HCT116 (cell line): ENCODE data around the gene PREX1. TPM values are rescaled to one million over a fixed set of nuclear protein-coding genes. Genes with fewer than 3 reads are reported as not detected.

Source experiments
- ATAC-seq: fragments of 200-7000 bp; cut with Tn5 transposase; 2 replicates; pipeline ENCODE4 v1.9.1; 2020; ENCODE audit warnings: mild to moderate bottlenecking, moderate library complexity
- BruUV-seq: library from RNA; stranded (reverse); fragments of 400-500 nt; replicated peaks from 2 replicates; lab custom pipeline; 2021; lab: Mats Ljungman, UMichigan
- CTCF ChIA-PET: fragments of 300-600 bp; sonication (Branson Sonifier 250); formaldehyde crosslinking; loops from one replicate; lab custom pipeline; 2021; ENCODE audit warnings: antibody characterized with exemption; lab: Charles Lee
- POLR2A ChIA-PET: fragments of 300-600, 350-600 bp; sonication (Branson Sonifier 250); formaldehyde crosslinking; loops from one replicate; lab custom pipeline; 2021; ENCODE audit warnings: antibody characterized with exemption; lab: Charles Lee
- RAD21 ChIA-PET, 2 experiments: fragments of 300-600 bp; sonication (Branson Sonifier 250); formaldehyde crosslinking; loops; one replicate each; lab custom pipeline; 2023; ENCODE audit warnings: low total read pairs in 2 of 2; ENCODE audit not compliant: uncharacterized antibody in 2 of 2, unreplicated experiment in 2 of 2, low non-redundant PET in 1 of 2; lab: Charles Lee
- DNase-seq: peaks from one replicate; pipeline ENCODE4 v3.0.0-alpha.2; 2010; ENCODE audit warnings: low read depth, low spot score
- H2AFZ ChIP-seq: fragments of 200-600 bp; shearing (Covaris generic), sonication (generic); 2 replicates; pipeline ENCODE4 v1.6.1; 2017; ENCODE audit warnings: low read depth, mixed run types, mixed read lengths, antibody characterized with exemption, low read length; ENCODE audit not compliant: poor library complexity, severe bottlenecking
- H3K27ac ChIP-seq: 2 replicates; pipeline ENCODE4 v1.5.1; 2012; ENCODE audit warnings: low read depth, low read length
- H3K27me3 ChIP-seq: fragments of 200-600 bp; sonication (generic); 2 replicates; pipeline ENCODE4 v1.6.1; 2016; ENCODE audit warnings: mixed run types, low read length, mixed read lengths; ENCODE audit not compliant: insufficient read depth
- H3K36me3 ChIP-seq, 2 experiments: fragments of 200-500 bp in 1 of 2; fragments of 200-600 bp in 1 of 2; sonication (Bioruptor generic) in 1 of 2; sonication (generic) in 1 of 2; 2 replicates each; pipeline versions ENCODE4 v1.5.1 to v1.6.1; 2014 to 2016; ENCODE audit warnings: low read length in 2 of 2, inconsistent platforms in 1 of 2, mixed read lengths in 1 of 2, mixed run types in 1 of 2; ENCODE audit not compliant: insufficient read depth in 2 of 2, control insufficient read depth in 1 of 2
- H3K4me1 ChIP-seq, 2 experiments: fragments of 200-600 bp in 1 of 2; sonication (generic) in 1 of 2; 2 replicates each; pipeline versions ENCODE4 v1.5.1 to v1.6.1; 2012 to 2017; ENCODE audit warnings: low read length in 2 of 2, inconsistent platforms in 1 of 2, mild to moderate bottlenecking in 1 of 2, mixed read lengths in 1 of 2, mixed run types in 1 of 2, moderate library complexity in 1 of 2; ENCODE audit not compliant: insufficient read depth in 2 of 2, control insufficient read depth in 1 of 2
- H3K4me2 ChIP-seq: fragments of 200-600 bp; sonication (generic); 2 replicates; pipeline ENCODE4 v1.6.1; 2017; ENCODE audit warnings: mixed run types, low read length, mixed read lengths
- H3K4me3 ChIP-seq, 2 experiments: fragments of 200-600 bp in 1 of 2; sonication (generic) in 1 of 2; replicated peaks in 1 of 2; 2 replicates each; pipeline ENCODE4 v1.5.1; 2011 to 2016; ENCODE audit warnings: low read length in 2 of 2, control low read depth in 1 of 2, low read depth in 1 of 2, mild to moderate bottlenecking in 1 of 2, mixed read lengths in 1 of 2, mixed run types in 1 of 2
- H3K79me2 ChIP-seq: fragments of 200-600 bp; sonication (generic); 2 replicates; pipeline ENCODE4 v1.6.1; 2017; ENCODE audit warnings: mild to moderate bottlenecking, mixed run types, low read length, moderate library complexity, mixed read lengths; ENCODE audit not compliant: insufficient read depth
- H3K9ac ChIP-seq: fragments of 200-600 bp; sonication (generic); 2 replicates; pipeline ENCODE4 v1.6.1; 2016; ENCODE audit warnings: low read length, mixed read lengths
- H3K9me2 ChIP-seq: fragments of 200-600 bp; sonication (generic), shearing (Covaris generic); 2 replicates; pipeline ENCODE4 v1.6.1; 2017; ENCODE audit warnings: mixed run types, mild to moderate bottlenecking, moderate library complexity; ENCODE audit not compliant: insufficient read depth
- H3K9me3 ChIP-seq, 2 experiments: fragments of 200-500 bp in 1 of 2; fragments of 200-600 bp in 1 of 2; sonication (Bioruptor generic) in 1 of 2; sonication (generic) in 1 of 2; 2 replicates each; pipeline ENCODE4 v1.6.1; 2014 to 2017; ENCODE audit warnings: low read length in 2 of 2, mixed read lengths in 2 of 2, inconsistent platforms in 1 of 2, low read depth in 1 of 2, mild to moderate bottlenecking in 1 of 2, mixed run types in 1 of 2, moderate library complexity in 1 of 2; ENCODE audit not compliant: control insufficient read depth in 1 of 2, insufficient read depth in 1 of 2
- H4K20me1 ChIP-seq: fragments of 200-600 bp; sonication (generic), shearing (Covaris generic); 2 replicates; pipeline ENCODE4 v1.6.1; 2017; ENCODE audit warnings: mixed run types, mild to moderate bottlenecking, moderate library complexity; ENCODE audit not compliant: insufficient read depth
- ATF3 ChIP-seq: IDR thresholded peaks from 2 replicates; pipeline ENCODE4 v1.6.1; 2012
- CBX3 ChIP-seq: IDR thresholded peaks from 2 replicates; pipeline ENCODE4 v1.6.1; 2012; ENCODE audit warnings: low read depth
- CEBPB ChIP-seq: IDR thresholded peaks from 2 replicates; pipeline ENCODE4 v1.6.1; 2012; ENCODE audit warnings: low read depth
- EGR1 ChIP-seq: IDR thresholded peaks from 2 replicates; pipeline ENCODE4 v1.6.1; 2012; ENCODE audit warnings: low read depth
- ELF1 ChIP-seq: IDR thresholded peaks from 2 replicates; pipeline ENCODE4 v1.6.1; 2012; ENCODE audit warnings: low read depth, borderline replicate concordance
- EZH2 ChIP-seq: fragments of 200-600 bp; sonication (generic); IDR thresholded peaks from 2 replicates; pipeline ENCODE4 v1.6.1; 2017; ENCODE audit warnings: antibody characterized with exemption, mixed run types
- EZH2phosphoT487 ChIP-seq: fragments of 200-600 bp; IDR thresholded peaks from 2 replicates; pipeline ENCODE4 v1.6.1; 2018; ENCODE audit warnings: antibody characterized with exemption, borderline replicate concordance
- FOSL1 ChIP-seq: IDR thresholded peaks from 2 replicates; pipeline ENCODE4 v1.6.1; 2012; ENCODE audit warnings: low read depth
- JUND ChIP-seq: IDR thresholded peaks from 2 replicates; pipeline ENCODE4 v1.6.1; 2012
- POLR2A ChIP-seq: IDR thresholded peaks from 2 replicates; pipeline ENCODE4 v1.7.0; 2011; ENCODE audit warnings: borderline replicate concordance; ENCODE audit not compliant: insufficient read depth, insufficient read length; ENCODE audit errors: extremely low read depth
- RAD21 ChIP-seq: IDR thresholded peaks from 2 replicates; pipeline ENCODE4 v1.6.1; 2012; ENCODE audit warnings: low read depth, mild to moderate bottlenecking
- REST ChIP-seq: IDR thresholded peaks from 2 replicates; pipeline ENCODE4 v1.6.1; 2012; ENCODE audit warnings: low read depth
- SRF ChIP-seq: IDR thresholded peaks from 2 replicates; pipeline ENCODE4 v1.6.1; 2012; ENCODE audit warnings: low read depth
- ZFX ChIP-seq: fragments of 450-650 bp; IDR thresholded peaks from 2 replicates; pipeline ENCODE4 v1.6.1; 2017
- ZNF274 ChIP-seq: fragments of 200-500 bp; sonication (Bioruptor generic); IDR thresholded peaks from 2 replicates; pipeline ENCODE4 v1.6.1; 2014; ENCODE audit warnings: mild to moderate bottlenecking, low read depth, low read length, inconsistent platforms
- intact Hi-C: fragments of 100-400 bp; cut with micrococcal nuclease; formaldehyde crosslinking; loops from 2 replicates; pipeline ENCODE4 v1.10.0; 2022
- total RNA-seq: library from RNA; stranded (reverse); gene quantifications from one replicate; pipeline ENCODE4 v1.2.1, GENCODE V29; 2021; ENCODE audit not compliant: unreplicated experiment
- TF ChIP-seq, protein P1 (sequence below): IDR thresholded peaks from 2 replicates; pipeline ENCODE4 v1.6.1; 2011; ENCODE audit warnings: mild to moderate bottlenecking, low read length, moderate library complexity; ENCODE audit not compliant: insufficient replicate concordance; ENCODE audit errors: extremely low read depth

The PREX1 gene
- total RNA-seq, 1 experiment from 2014 or later, result 6.1 TPM

DNA sequence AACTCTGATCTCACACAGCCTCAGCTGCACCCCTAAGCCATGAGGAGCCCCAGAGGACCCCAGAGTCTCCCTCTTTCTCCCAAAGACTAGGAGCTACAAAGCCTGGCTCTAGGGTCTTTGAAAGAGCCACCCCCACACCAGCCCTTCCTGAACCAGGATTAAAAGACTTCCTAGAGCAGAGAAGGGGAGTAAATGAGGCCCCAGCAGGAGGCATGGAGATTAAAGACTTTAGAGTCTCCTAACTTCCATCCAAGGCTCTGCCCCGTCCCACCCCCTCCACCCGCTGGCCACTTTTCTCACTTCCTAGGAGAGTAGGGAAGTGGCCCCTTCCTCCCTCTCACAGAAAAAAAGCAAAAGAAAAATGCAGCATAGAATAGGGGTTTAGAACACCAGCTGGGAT is 1.7 kb downstream of the PREX1 start:
- ATAC-seq, result no peak
- Histone ChIP-seq H3K9ac (no peak overlapping the region), H2AFZ (no peak overlapping the region), H3K4me3 (no peak overlapping the region), H3K9me3 (no peaks in the 10 kb centered on the region), H3K27me3 (no peaks in the 10 kb centered on the region), H3K79me2 (no peaks in the 10 kb centered on the region), H3K27ac (no peak overlapping the region), H3K9me2 (no peaks in the 10 kb centered on the region), H4K20me1 (no peaks in the 10 kb centered on the region), H3K4me1 (peaks cover 0 to 8% of the 10 kb centered on the region in 2 experiments; a peak in 2 of 4 replicates), H3K36me3 (no peaks in the 10 kb centered on the region), H3K4me2 (no peak overlapping the region)
- ChIA-PET POLR2A (no interaction called here), RAD21 (no interaction called here), CTCF (no interaction called here)
- no TSS peak for BruUV-seq
- TF ChIP-seq EZH2phosphoT487 (no peak), CEBPB (no peak), ELF1 (no peak), EGR1 (no peak), REST (no peak), RAD21 (no peak), ZNF274 (no peak), POLR2A (no peak), FOSL1 (no peak), CBX3 (no peak), SRF (no peak), JUND (no peak), EZH2 (no peak), ATF3 (no peak), ZFX (no peak)
- TF ChIP-seq, protein P1, sequence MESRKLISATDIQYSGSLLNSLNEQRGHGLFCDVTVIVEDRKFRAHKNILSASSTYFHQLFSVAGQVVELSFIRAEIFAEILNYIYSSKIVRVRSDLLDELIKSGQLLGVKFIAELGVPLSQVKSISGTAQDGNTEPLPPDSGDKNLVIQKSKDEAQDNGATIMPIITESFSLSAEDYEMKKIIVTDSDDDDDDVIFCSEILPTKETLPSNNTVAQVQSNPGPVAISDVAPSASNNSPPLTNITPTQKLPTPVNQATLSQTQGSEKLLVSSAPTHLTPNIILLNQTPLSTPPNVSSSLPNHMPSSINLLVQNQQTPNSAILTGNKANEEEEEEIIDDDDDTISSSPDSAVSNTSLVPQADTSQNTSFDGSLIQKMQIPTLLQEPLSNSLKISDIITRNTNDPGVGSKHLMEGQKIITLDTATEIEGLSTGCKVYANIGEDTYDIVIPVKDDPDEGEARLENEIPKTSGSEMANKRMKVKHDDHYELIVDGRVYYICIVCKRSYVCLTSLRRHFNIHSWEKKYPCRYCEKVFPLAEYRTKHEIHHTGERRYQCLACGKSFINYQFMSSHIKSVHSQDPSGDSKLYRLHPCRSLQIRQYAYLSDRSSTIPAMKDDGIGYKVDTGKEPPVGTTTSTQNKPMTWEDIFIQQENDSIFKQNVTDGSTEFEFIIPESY, result no peak
- intact Hi-C loops, result no loop called here
- no peak for DNase-seq
